Liver (tissue), 9 donors: ENCODE data around the gene GPR179. TPM values are rescaled to one million over a fixed set of nuclear protein-coding genes. Genes with fewer than 3 reads are reported as not detected.

Experiments used
- DNase-seq: peaks from one replicate; pipeline ENCODE4 v3.0.0-alpha.2; 2017; ENCODE audit warnings: low spot score
- H3K27ac ChIP-seq, 2 donors: one replicate each; pipeline ENCODE4 v1.7.0; 2013; ENCODE audit warnings: inconsistent platforms in 2 of 2, low read length in 2 of 2, control low read depth in 1 of 2, low read depth in 1 of 2, mild to moderate bottlenecking in 1 of 2
- H3K27me3 ChIP-seq, 4 donors: one replicate each; pipeline versions ENCODE4 v1.6.1 to v1.7.0; 2013; ENCODE audit warnings: low read length in 3 of 4, inconsistent platforms in 1 of 4, mild to moderate bottlenecking in 1 of 4, moderate library complexity in 1 of 4; ENCODE audit not compliant: control insufficient read depth in 4 of 4, insufficient read depth in 4 of 4
- H3K36me3 ChIP-seq, 4 donors: one replicate each; pipeline versions ENCODE4 v1.6.1 to v1.7.0; 2013; ENCODE audit warnings: low read length in 3 of 4, mild to moderate bottlenecking in 3 of 4, low read depth in 1 of 4, moderate library complexity in 1 of 4; ENCODE audit not compliant: control insufficient read depth in 4 of 4, insufficient read depth in 3 of 4
- H3K4me1 ChIP-seq, 4 donors: one replicate each; pipeline versions ENCODE4 v1.6.1 to v1.7.0; 2013; ENCODE audit warnings: low read length in 3 of 4, mild to moderate bottlenecking in 3 of 4, moderate library complexity in 1 of 4; ENCODE audit not compliant: control insufficient read depth in 4 of 4, insufficient read depth in 4 of 4
- H3K4me3 ChIP-seq, 3 donors: one replicate each; pipeline versions ENCODE4 v1.6.1 to v1.7.0; 2013; ENCODE audit warnings: low read length in 3 of 3, control low read depth in 1 of 3, low read depth in 1 of 3, mild to moderate bottlenecking in 1 of 3
- H3K9ac ChIP-seq, 2 donors: one replicate each; pipeline ENCODE4 v1.7.0; 2013; ENCODE audit warnings: low read length in 2 of 2, mild to moderate bottlenecking in 2 of 2, moderate library complexity in 2 of 2, control low read depth in 1 of 2, low read depth in 1 of 2
- H3K9me3 ChIP-seq, 4 donors: one replicate each; pipeline versions ENCODE4 v1.6.1 to v1.7.0; 2013; ENCODE audit warnings: low read length in 3 of 4; ENCODE audit not compliant: control insufficient read depth in 4 of 4
- ATF3 ChIP-seq: IDR thresholded peaks from 2 replicates; pipeline ENCODE4 v1.6.1; 2016; ENCODE audit warnings: antibody characterized with exemption
- CTCF ChIP-seq: fragments of 150-350 bp; IDR thresholded peaks from 2 replicates; pipeline ENCODE4 v1.5.1; 2017; ENCODE audit warnings: improper control_type of control experiment, low read depth, low read length; ENCODE audit not compliant: missing input control
- EGR1 ChIP-seq, 2 donors: IDR thresholded peaks; 2 replicates each; pipeline ENCODE4 v1.6.1; 2016 to 2018; ENCODE audit warnings: antibody characterized with exemption in 2 of 2, low read depth in 2 of 2
- FOXA1 ChIP-seq: IDR thresholded peaks from 2 replicates; pipeline ENCODE4 v1.6.1; 2016; ENCODE audit warnings: antibody characterized with exemption
- FOXA2 ChIP-seq: IDR thresholded peaks from 2 replicates; pipeline ENCODE4 v1.6.1; 2016; ENCODE audit warnings: antibody characterized with exemption
- GABPA ChIP-seq, 2 donors: IDR thresholded peaks in 1 of 2; conservative IDR thresholded peaks in 1 of 2; 2 replicates each; pipeline ENCODE4 v1.6.1; 2016; ENCODE audit warnings: antibody characterized with exemption in 2 of 2, mild to moderate bottlenecking in 1 of 2, moderate library complexity in 1 of 2
- HNF4A ChIP-seq, 2 donors: conservative IDR thresholded peaks; 2 replicates each; pipeline ENCODE4 v1.6.1; 2016; ENCODE audit warnings: antibody characterized with exemption in 2 of 2, mild to moderate bottlenecking in 2 of 2
- HNF4G ChIP-seq: IDR thresholded peaks from 2 replicates; pipeline ENCODE4 v1.6.1; 2016; ENCODE audit warnings: antibody characterized with exemption
- MAX ChIP-seq: IDR thresholded peaks from 2 replicates; pipeline ENCODE4 v1.6.1; 2016; ENCODE audit warnings: antibody characterized with exemption
- NR2F2 ChIP-seq: IDR thresholded peaks from 2 replicates; pipeline ENCODE4 v1.6.1; 2016; ENCODE audit warnings: antibody characterized with exemption
- RAD21 ChIP-seq, 2 donors: IDR thresholded peaks; 2 replicates each; pipeline ENCODE4 v1.6.1; 2016; ENCODE audit warnings: antibody characterized with exemption in 2 of 2, mild to moderate bottlenecking in 2 of 2
- REST ChIP-seq: IDR thresholded peaks from 2 replicates; pipeline ENCODE4 v1.6.1; 2016; ENCODE audit warnings: antibody characterized with exemption, mild to moderate bottlenecking
- RXRA ChIP-seq, 2 donors: IDR thresholded peaks; 2 replicates each; pipeline ENCODE4 v1.6.1; 2017 to 2018; ENCODE audit warnings: antibody characterized with exemption in 2 of 2, mild to moderate bottlenecking in 1 of 2
- SP1 ChIP-seq: IDR thresholded peaks from 2 replicates; pipeline ENCODE4 v1.6.1; 2018; ENCODE audit warnings: antibody characterized with exemption, mild to moderate bottlenecking
- TAF1 ChIP-seq: conservative IDR thresholded peaks from 2 replicates; pipeline ENCODE4 v1.6.1; 2016; ENCODE audit warnings: antibody characterized with exemption, mild to moderate bottlenecking
- YY1 ChIP-seq: IDR thresholded peaks from 2 replicates; pipeline ENCODE4 v1.6.1; 2016; ENCODE audit warnings: antibody characterized with exemption, mild to moderate bottlenecking
- ZBTB33 ChIP-seq: IDR thresholded peaks from 2 replicates; pipeline ENCODE4 v1.6.1; 2016; ENCODE audit warnings: antibody characterized with exemption
- WGBS: extraction: QIAGEN DNeasy Blood & Tissue Kit; methylation state at CpG from one replicate; pipeline ENCODE4 v1.1.7; 2013; 5-methylcytosine and 5-hydroxymethylcytosine counted together
- polyA plus RNA-seq, 2 donors: library from polyadenylated mRNA; stranded (reverse) in 1 of 2; unstranded in 1 of 2; fragments of 200-250 nt in 1 of 2; fragments of >200 nt in 1 of 2; fragmentation: Nextera tagmentation in 1 of 2; extraction: Ambion mirVana in 1 of 2; gene quantifications; one replicate each; pipeline versions ENCODE4 v1.2.1 to v1.2.3, GENCODE V29; 2013 to 2015
- total RNA-seq, 2 donors: library from RNA; depleted of rRNA; stranded (reverse); fragments of >200 nt; gene quantifications; one replicate each; pipeline ENCODE4 v1.2.3, GENCODE V29; 2014
- donor health status: healthy.
- donor health status: healthy.
- donor health status: healthy.
- donor health status: healthy.
- donor health status: healthy.

Gene GPR179
- total and polyA plus RNA-seq, 4 donors: under 0.01 to 0.05 (median 0.01) TPM; not detected in 1

GRCh38 chr17:38345743-38346142, 2.0 kb upstream of the GPR179 start:
- Histone ChIP-seq H3K27ac (no peak overlapping the region), H3K4me1 (peaks cover 0 to 9% (median 3%) of the 10 kb centered on the region in 4 donors), H3K9me3 (no peaks in the 10 kb centered on the region), H3K9ac (no peak overlapping the region), H3K36me3 (no peaks in the 10 kb centered on the region), H3K27me3 (no peaks in the 10 kb centered on the region), H3K4me3 (no peak overlapping the region)
- WGBS: 94% methylated on average over 7 of the region's 7 CpGs
- TF ChIP-seq TAF1: no peak
- TF ChIP-seq MAX: no peak
- no peak for TF ChIP-seq RAD21 (IDR thresholded peaks at IDR 0.05)
- no peak for TF ChIP-seq HNF4G
- TF ChIP-seq FOXA1: no peak
- no peak for TF ChIP-seq SP1
- TF ChIP-seq ATF3: no peak
- no peak for TF ChIP-seq YY1
- TF ChIP-seq ZBTB33: no peak
- no peak for TF ChIP-seq CTCF
- no peak for TF ChIP-seq FOXA2
- no peak for TF ChIP-seq NR2F2
- TF ChIP-seq HNF4A (conservative IDR thresholded peaks at IDR 0.05): no peak
- no peak for TF ChIP-seq GABPA (IDR thresholded peaks at IDR 0.05 in 1 of 2, conservative IDR thresholded peaks at IDR 0.05 in 1 of 2)
- TF ChIP-seq REST: no peak
- TF ChIP-seq EGR1 (IDR thresholded peaks at IDR 0.05; ENCODE audit: low read depth in 2 of 2): no peak
- no peak for TF ChIP-seq RXRA (IDR thresholded peaks at IDR 0.05)
- DNase-seq: no peak

GRCh38 chr17:38344420-38344745, 627 bp upstream of the GPR179 start:
- no peaks in the 10 kb centered on the region for H3K36me3 ChIP-seq
- H3K4me1 ChIP-seq: peaks cover 0 to 9% (median 3%) of the 10 kb centered on the region in 4 donors
- 90% methylated on average over 3 of the region's 3 CpGs for WGBS
- H3K4me3 ChIP-seq: no peak overlapping the region
- TF ChIP-seq GABPA (IDR thresholded peaks at IDR 0.05 in 1 of 2, conservative IDR thresholded peaks at IDR 0.05 in 1 of 2) (no peak), FOXA2 (no peak), YY1 (no peak), SP1 (no peak), REST (no peak), RXRA (IDR thresholded peaks at IDR 0.05) (no peak), MAX (no peak), CTCF (no peak)
- H3K9me3 ChIP-seq: no peaks in the 10 kb centered on the region
- H3K27me3 ChIP-seq: no peaks in the 10 kb centered on the region
- H3K9ac ChIP-seq: no peak overlapping the region
- DNase-seq: no peak
- H3K27ac ChIP-seq: no peak overlapping the region
